Natural killer cell (primary cell): ENCODE data around the gene CCDC9. TPM values are rescaled to one million over a fixed set of nuclear protein-coding genes. Genes with fewer than 3 reads are reported as not detected.
A peak's percentile ranks its signal among the peaks of the same experiment; 100 is the strongest.

Experiments used
- ATAC-seq, 3 donors: fragments of 150-1000 bp in 2 of 3; fragments of 200-7000 bp in 1 of 3; cut with Tn5 transposase; 1 replicate in 1 of 3; 2 replicates in 2 of 3; pipeline ENCODE4 v1.10.0; 2021; ENCODE audit warnings: mild to moderate bottlenecking in 2 of 3, moderate library complexity in 2 of 3
- DNase-seq, 2 donors: peaks; one replicate each; pipeline versions ENCODE4 v3.0.0 to v3.0.0-alpha.2; 2013 to 2021; ENCODE audit warnings: mixed read lengths in 1 of 2
- H3K27ac ChIP-seq: one replicate; pipeline ENCODE4 v1.5.1; 2013; ENCODE audit warnings: mild to moderate bottlenecking, low read length
- H3K27me3 ChIP-seq: one replicate; pipeline ENCODE4 v1.6.1; 2013; ENCODE audit warnings: low read length; ENCODE audit not compliant: control insufficient read depth, insufficient read depth
- H3K36me3 ChIP-seq: one replicate; pipeline ENCODE4 v1.6.1; 2013; ENCODE audit warnings: low read length; ENCODE audit not compliant: control insufficient read depth, insufficient read depth
- H3K4me1 ChIP-seq: one replicate; pipeline ENCODE4 v1.6.1; 2013; ENCODE audit warnings: low read length; ENCODE audit not compliant: control insufficient read depth, insufficient read depth
- H3K4me3 ChIP-seq: one replicate; pipeline ENCODE4 v1.5.1; 2013; ENCODE audit warnings: low read length
- H3K9me3 ChIP-seq: one replicate; pipeline ENCODE4 v1.6.1; 2013; ENCODE audit warnings: low read length; ENCODE audit not compliant: control insufficient read depth, insufficient read depth
- H3K27ac Mint-ChIP-seq, 2 donors: one replicate each; pipeline ENCODE4 v1.8.0; 2022; ENCODE audit warnings: mild to moderate bottlenecking in 2 of 2, mixed read lengths in 2 of 2, moderate library complexity in 1 of 2
- H3K27me3 Mint-ChIP-seq, 2 donors: one replicate each; pipeline ENCODE4 v1.8.0; 2022; ENCODE audit warnings: low read depth in 2 of 2, mixed read lengths in 2 of 2
- H3K36me3 Mint-ChIP-seq: one replicate; pipeline ENCODE4 v1.8.0; 2022; ENCODE audit warnings: mixed read lengths
- H3K4me1 Mint-ChIP-seq, 2 donors: one replicate each; pipeline ENCODE4 v1.8.0; 2022; ENCODE audit warnings: mixed read lengths in 2 of 2
- H3K4me3 Mint-ChIP-seq: one replicate; pipeline ENCODE4 v1.8.0; 2022; ENCODE audit warnings: mild to moderate bottlenecking, moderate library complexity, mixed read lengths
- H3K9me3 Mint-ChIP-seq, 2 donors: one replicate each; pipeline ENCODE4 v1.8.0; 2022; ENCODE audit warnings: mixed read lengths in 2 of 2
- WGBS: methylation state at CpG from one replicate; pipeline ENCODE4 v1.1.7; 2013; ENCODE audit warnings: missing lambda C conversion rate; ENCODE audit not compliant: insufficient coverage; 5-methylcytosine and 5-hydroxymethylcytosine counted together
- intact Hi-C: fragments of 100-400 bp; cut with micrococcal nuclease; formaldehyde crosslinking; loops from one replicate; pipeline ENCODE4 v1.14.2; 2022
- total RNA-seq, 4 donors: library from RNA; stranded (reverse); fragments of 120-200 nt in 1 of 4; gene quantifications; one replicate each; pipeline versions ENCODE4 v1.2.3 to v1.2.4, GENCODE V29; 2013 to 2022
- TF ChIP-seq, protein P1 (sequence below): fragments of 200-600 bp; IDR thresholded peaks from one replicate; pipeline ENCODE4 v1.8.0; 2022; ENCODE audit warnings: antibody characterized with exemption

Gene CCDC9
- total RNA-seq, 3 donors from 2014 or later (not counting 1 experiment from before 2014, with no cell fraction given) = 49.6 to 55.8 (median 55.4) TPM

DNA sequence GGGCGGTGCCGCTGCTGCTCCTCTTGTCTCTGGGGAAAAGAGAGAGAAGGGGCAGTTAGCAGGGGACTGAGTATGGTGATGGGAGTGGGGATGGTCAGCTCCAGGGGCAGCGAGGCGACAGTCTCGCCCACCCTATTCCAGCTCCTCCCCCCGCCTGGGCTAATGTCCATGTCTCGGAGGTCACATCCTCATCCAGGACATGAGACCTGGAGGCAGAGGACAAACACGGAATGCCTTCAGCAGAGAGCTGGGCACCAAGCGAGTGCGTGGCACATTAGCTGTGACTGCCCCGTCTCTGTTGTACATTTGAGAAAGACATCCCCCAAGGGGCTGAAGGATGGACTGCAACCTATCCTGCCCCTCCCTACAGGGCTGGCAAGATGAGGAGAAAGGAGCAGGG lies 34.4 kb upstream of the CCDC9 start:
- ATAC-seq (no peak), DNase-seq (no peak)
- Histone ChIP-seq H3K4me3 (no peak overlapping the region), H3K9me3 (no peaks in the 10 kb centered on the region), H3K36me3 (peaks cover 20% of the 10 kb centered on the region), H3K4me1 (peaks cover 14% of the 10 kb centered on the region), H3K27ac (no peak overlapping the region), H3K27me3 (no peaks in the 10 kb centered on the region)
- H3K27ac Mint-ChIP-seq = no peak overlapping the region
- no peaks in the 10 kb centered on the region for H3K36me3 Mint-ChIP-seq
- 98% methylated on average over 11 of the region's 11 CpGs for WGBS
- H3K4me1 Mint-ChIP-seq = peaks cover 6 to 9% of the 10 kb centered on the region in 2 donors
- no peaks in the 10 kb centered on the region for H3K9me3 Mint-ChIP-seq
- TF ChIP-seq, protein P1, sequence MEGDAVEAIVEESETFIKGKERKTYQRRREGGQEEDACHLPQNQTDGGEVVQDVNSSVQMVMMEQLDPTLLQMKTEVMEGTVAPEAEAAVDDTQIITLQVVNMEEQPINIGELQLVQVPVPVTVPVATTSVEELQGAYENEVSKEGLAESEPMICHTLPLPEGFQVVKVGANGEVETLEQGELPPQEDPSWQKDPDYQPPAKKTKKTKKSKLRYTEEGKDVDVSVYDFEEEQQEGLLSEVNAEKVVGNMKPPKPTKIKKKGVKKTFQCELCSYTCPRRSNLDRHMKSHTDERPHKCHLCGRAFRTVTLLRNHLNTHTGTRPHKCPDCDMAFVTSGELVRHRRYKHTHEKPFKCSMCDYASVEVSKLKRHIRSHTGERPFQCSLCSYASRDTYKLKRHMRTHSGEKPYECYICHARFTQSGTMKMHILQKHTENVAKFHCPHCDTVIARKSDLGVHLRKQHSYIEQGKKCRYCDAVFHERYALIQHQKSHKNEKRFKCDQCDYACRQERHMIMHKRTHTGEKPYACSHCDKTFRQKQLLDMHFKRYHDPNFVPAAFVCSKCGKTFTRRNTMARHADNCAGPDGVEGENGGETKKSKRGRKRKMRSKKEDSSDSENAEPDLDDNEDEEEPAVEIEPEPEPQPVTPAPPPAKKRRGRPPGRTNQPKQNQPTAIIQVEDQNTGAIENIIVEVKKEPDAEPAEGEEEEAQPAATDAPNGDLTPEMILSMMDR = no peak
- H3K4me3 Mint-ChIP-seq = no peak overlapping the region
- intact Hi-C loops = no loop called here
- no peaks in the 10 kb centered on the region for H3K27me3 Mint-ChIP-seq

DNA sequence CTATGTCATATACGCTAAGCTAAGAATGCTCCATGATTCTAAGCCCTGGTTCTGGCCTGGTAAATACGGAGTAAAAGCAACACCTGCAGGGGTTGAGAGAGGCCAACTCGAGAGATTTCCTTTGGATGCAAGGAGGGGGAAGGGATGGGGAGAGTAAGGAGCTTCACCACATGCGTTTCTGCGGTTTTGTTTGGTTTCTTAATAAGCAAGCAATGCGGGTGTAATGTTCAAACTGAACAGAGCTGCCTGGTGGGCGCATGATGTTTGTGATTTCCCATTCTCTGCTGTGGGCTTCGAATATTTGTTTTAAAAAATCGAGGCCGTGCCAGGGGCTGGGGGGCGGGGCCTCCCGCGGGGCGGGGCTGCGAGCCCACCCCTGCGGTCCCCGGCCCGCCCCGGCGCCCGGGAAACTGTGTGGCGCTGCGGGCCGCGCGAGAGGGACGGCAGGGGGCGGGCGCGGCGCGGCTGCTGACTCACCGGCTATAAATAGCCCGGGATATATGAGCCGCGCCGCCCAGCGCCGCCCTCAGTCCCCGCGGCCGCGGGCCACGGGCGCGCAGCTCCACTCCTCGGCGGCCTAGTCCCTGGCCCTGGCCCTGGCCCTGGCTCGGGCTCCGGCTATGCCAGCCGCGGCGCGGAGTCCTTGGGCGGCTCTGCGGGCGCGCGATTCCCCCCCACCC lies 30.4 kb upstream of the CCDC9 start:
- TF ChIP-seq, protein P1 = peak; percentile 26
- Mint-ChIP-seq H3K4me1 (peaks cover 6 to 18% of the 10 kb centered on the region in 2 donors), H3K9me3 (no peaks in the 10 kb centered on the region), H3K27me3 (no peaks in the 10 kb centered on the region), H3K36me3 (no peaks in the 10 kb centered on the region), H3K4me3 (peak overlapping the region; percentile 79), H3K27ac (no peak overlapping the region)
- peak; percentile 94 to 95 for DNase-seq
- intact Hi-C loops = loop anchor here (5.0 kb wide), 3 partner anchors 46 to 114 kb away; partner anchors contain the start of genes INAFM1 and ZC3H4
- H3K27me3 ChIP-seq = no peaks in the 10 kb centered on the region
- H3K27ac ChIP-seq = peak overlapping the region; percentile 96
- ATAC-seq = peak; percentile 43 to 76 (median 66)
- peaks cover 15% of the 10 kb centered on the region for H3K36me3 ChIP-seq
- peaks cover 45% of the 10 kb centered on the region for H3K4me1 ChIP-seq
- peak overlapping the region; percentile 47 for H3K4me3 ChIP-seq
- H3K9me3 ChIP-seq = no peaks in the 10 kb centered on the region
- 2% methylated on average over 59 of the region's 59 CpGs for WGBS

DNA sequence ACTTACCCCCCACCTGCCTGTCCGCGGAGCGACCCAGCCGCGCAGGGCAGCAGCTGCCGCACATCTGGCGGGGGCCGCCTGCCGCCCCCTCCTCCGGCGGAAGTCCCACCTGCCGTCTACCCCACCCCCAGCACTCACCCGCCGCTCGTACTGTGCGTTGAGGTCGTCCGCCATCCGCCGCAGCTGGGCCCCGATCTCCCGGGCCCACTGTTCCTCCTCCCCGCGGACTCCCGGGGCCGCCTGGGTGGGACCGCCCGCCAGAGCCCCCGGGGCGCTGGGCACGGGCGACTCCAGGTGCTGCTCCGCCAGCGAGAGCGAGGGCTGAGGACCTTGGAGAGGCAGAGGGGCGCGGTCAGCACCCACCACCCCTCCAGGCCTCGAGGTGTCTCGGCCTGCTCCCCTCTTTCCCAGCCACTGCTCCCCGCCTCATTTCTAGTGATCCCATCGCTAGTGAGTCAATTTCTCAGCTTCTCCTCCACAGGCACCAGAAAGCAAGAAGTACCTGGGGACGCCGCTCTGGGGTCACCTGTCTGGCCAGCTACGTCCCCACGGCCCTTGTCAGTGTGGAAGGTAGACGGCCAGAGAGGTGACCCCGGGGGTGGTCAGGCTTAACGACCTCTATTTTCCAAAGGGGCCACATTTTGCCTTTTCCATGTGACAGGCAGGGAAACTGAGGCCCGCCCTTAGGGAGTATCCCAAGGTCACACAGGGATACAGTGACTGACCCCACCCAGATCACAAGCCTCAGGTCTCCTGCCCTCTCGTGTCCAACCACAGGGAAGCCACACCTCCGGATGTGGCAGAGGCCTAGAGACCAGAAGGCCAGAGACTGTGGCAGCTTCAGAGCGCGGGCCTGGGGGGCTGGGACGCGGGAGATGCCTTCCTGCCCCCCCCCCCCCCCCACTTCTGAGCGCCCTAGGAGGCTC lies 29.6 kb upstream of the CCDC9 start:
- TF ChIP-seq, protein P1 = no peak
- DNase-seq = peak; percentile 71 to 72
- Histone ChIP-seq H3K9me3 (no peaks in the 10 kb centered on the region), H3K4me1 (peaks cover 50% of the 10 kb centered on the region), H3K4me3 (peak overlapping the region; percentile 47), H3K27ac (peak overlapping the region; percentile 96), H3K27me3 (no peaks in the 10 kb centered on the region), H3K36me3 (peaks cover 7% of the 10 kb centered on the region)
- Mint-ChIP-seq H3K4me1 (peaks cover 11 to 23% of the 10 kb centered on the region in 2 donors), H3K4me3 (peak overlapping the region; percentile 85), H3K36me3 (no peaks in the 10 kb centered on the region), H3K9me3 (no peaks in the 10 kb centered on the region), H3K27ac (no peak overlapping the region), H3K27me3 (peaks cover 0 to 2% of the 10 kb centered on the region in 2 donors)
- peak in 2 of 3 donors; percentile 0 to 10 for ATAC-seq
- intact Hi-C loops = loop anchor here (5.0 kb wide), 3 partner anchors 46 to 114 kb away; partner anchors contain the start of genes INAFM1 and ZC3H4
- 1% methylated on average over 55 of the region's 56 CpGs for WGBS
